GM21529 (cell line): Measurements from ENCODE around the gene CPVL.

ENCODE experiments used
- ATAC-seq: cut with Tn5 transposase; IDR thresholded peaks from one replicate; pipeline ENCODE4 v1.9.1; 2021; ENCODE audit not compliant: unreplicated experiment

CPVL gene

GRCh38 chr7:28981161-28981465 is 165.2 kb downstream of the CPVL start:
- no peak for ATAC-seq

GRCh38 chr7:28980451-28981160 is 165.7 kb downstream of the CPVL start:
- no peak for ATAC-seq

GRCh38 chr7:28979776-28980175 is 166.6 kb downstream of the CPVL start:
- no peak for ATAC-seq

GRCh38 chr7:28977881-28978280 is 168.5 kb downstream of the CPVL start:
- ATAC-seq, result no peak

- ATAC-seq, result no peak
These were observed 170.3 kb downstream of the CPVL start for GRCh38 chr7:28976022-28976421.

- no peak for ATAC-seq
These were observed 172.7 kb downstream of the CPVL start for GRCh38 chr7:28973591-28973990.

- no peak for ATAC-seq
These were observed 182.3 kb downstream of the CPVL start for GRCh38 chr7:28964056-28964455.

- no peak for ATAC-seq
These were observed 184.4 kb downstream of the CPVL start for GRCh38 chr7:28961972-28962371.

- ATAC-seq, result no peak
These were observed 186.1 kb downstream of the CPVL start for GRCh38 chr7:28960071-28960840.

GRCh38 chr7:28958980-28959347 is 187.4 kb downstream of the CPVL start:
- no peak for ATAC-seq

- no peak for ATAC-seq
These were observed 187.9 kb downstream of the CPVL start, which contains the start of gene TRIL for GRCh38 chr7:28958235-28958979. TRIL (minus strand) TSS chr7:28958330; CDS start chr7:28958046, 284 bp downstream.

GRCh38 chr7:28957751-28958234 is 188.5 kb downstream of the CPVL start:
- no peak for ATAC-seq

GRCh38 chr7:28957064-28957750 is 189.1 kb downstream of the CPVL start:
- ATAC-seq, result no peak

GRCh38 chr7:28956608-28957063 is 189.7 kb downstream of the CPVL start:
- ATAC-seq, result no peak

GRCh38 chr7:28955718-28956607 is 190.4 kb downstream of the CPVL start:
- ATAC-seq, result no peak

- ATAC-seq, result no peak
These were observed 191.0 kb downstream of the CPVL start for GRCh38 chr7:28955356-28955717.

- no peak for ATAC-seq
These were observed 191.4 kb downstream of the CPVL start for GRCh38 chr7:28954946-28955345.

GRCh38 chr7:28954471-28954870 is 191.9 kb downstream of the CPVL start:
- ATAC-seq, result no peak

- no peak for ATAC-seq
These were observed 192.7 kb downstream of the CPVL start for GRCh38 chr7:28953633-28954032.
